GM10847 (cell line): Measurements from ENCODE around the gene PIWIL4.

Source experiments
- POLR2A ChIP-seq: IDR thresholded peaks from 2 replicates; pipeline ENCODE4 v1.6.1; 2011; ENCODE audit not compliant: insufficient read length; ENCODE audit errors: extremely low read depth

Gene PIWIL4

GRCh38 chr11:94543695-94544645 lies 23.2 kb upstream of the PIWIL4 start, which contains the start of gene FUT4:
FUT4 (plus strand) TSS chr11:94543921; CDS start chr11:94544134, 213 bp downstream.
- TF ChIP-seq POLR2A = peak; percentile 59

GRCh38 chr11:94544646-94545263 lies 22.4 kb upstream of the PIWIL4 start:
- TF ChIP-seq POLR2A = no peak

- no peak for TF ChIP-seq POLR2A
Observed at GRCh38 chr11:94545264-94546161, 21.7 kb upstream of the PIWIL4 start.

- no peak for TF ChIP-seq POLR2A
Observed at GRCh38 chr11:94546162-94546470, 21.1 kb upstream of the PIWIL4 start.

- TF ChIP-seq POLR2A = no peak
Observed at GRCh38 chr11:94546886-94547285, 20.3 kb upstream of the PIWIL4 start.

- no peak for TF ChIP-seq POLR2A
Observed at GRCh38 chr11:94549146-94549545, 18.0 kb upstream of the PIWIL4 start.

GRCh38 chr11:94550513-94550912 lies 16.7 kb upstream of the PIWIL4 start:
- TF ChIP-seq POLR2A = no peak

GRCh38 chr11:94553938-94554337 lies 13.2 kb upstream of the PIWIL4 start:
- no peak for TF ChIP-seq POLR2A

- TF ChIP-seq POLR2A = no peak
Observed at GRCh38 chr11:94557421-94557820, 9.7 kb upstream of the PIWIL4 start.

- no peak for TF ChIP-seq POLR2A
Observed at GRCh38 chr11:94557992-94558391, 9.2 kb upstream of the PIWIL4 start.

GRCh38 chr11:94558468-94558867 lies 8.7 kb upstream of the PIWIL4 start:
- TF ChIP-seq POLR2A = no peak

GRCh38 chr11:94558932-94559331 lies 8.2 kb upstream of the PIWIL4 start:
- no peak for TF ChIP-seq POLR2A

GRCh38 chr11:94559361-94559760 lies 7.8 kb upstream of the PIWIL4 start:
- TF ChIP-seq POLR2A = no peak

GRCh38 chr11:94560834-94561233 lies 6.3 kb upstream of the PIWIL4 start:
- TF ChIP-seq POLR2A = no peak

GRCh38 chr11:94563176-94563847 lies 3.9 kb upstream of the PIWIL4 start:
- TF ChIP-seq POLR2A = no peak

GRCh38 chr11:94563848-94564467 lies 3.2 kb upstream of the PIWIL4 start:
- no peak for TF ChIP-seq POLR2A
